Smooth muscle cell of the brain vasculature (primary cell): ENCODE results near the gene GPR153.

Source experiments
- DNase-seq: peaks from one replicate; pipeline ENCODE4 v3.0.0-alpha.2; 2012; ENCODE audit warnings: low read depth, low spot score

The GPR153 gene

GRCh38 chr1:6202256-6202655 is 58.6 kb downstream of the GPR153 start:
- DNase-seq = no peak

- no peak for DNase-seq
These were observed 60.6 kb downstream of the GPR153 start for GRCh38 chr1:6200188-6200809.

GRCh38 chr1:6199298-6200187 is 61.4 kb downstream of the GPR153 start, which contains the start of gene RPL22:
TSS of gene RPL22 (minus strand) at chr1:6199595. CDS start at chr1:6199573, 22 bp downstream.
- peak; percentile 98 for DNase-seq

GRCh38 chr1:6198646-6199297 is 62.1 kb downstream of the GPR153 start:
- no peak for DNase-seq

GRCh38 chr1:6197746-6198427 is 63.0 kb downstream of the GPR153 start:
- no peak for DNase-seq
